HG02678 (cell line): ENCODE results near the gene GAGE10.
"Not testable (repeated sequence)": the region's sequence is repeated elsewhere in the genome, so short reads cannot be mapped to it uniquely, and the experiment has no call there.

Experiments used
- ATAC-seq: cut with Tn5 transposase; IDR thresholded peaks from one replicate; pipeline ENCODE4 v1.9.1; 2021; ENCODE audit warnings: mild to moderate bottlenecking, moderate library complexity; ENCODE audit not compliant: unreplicated experiment

GAGE10 gene

DNA sequence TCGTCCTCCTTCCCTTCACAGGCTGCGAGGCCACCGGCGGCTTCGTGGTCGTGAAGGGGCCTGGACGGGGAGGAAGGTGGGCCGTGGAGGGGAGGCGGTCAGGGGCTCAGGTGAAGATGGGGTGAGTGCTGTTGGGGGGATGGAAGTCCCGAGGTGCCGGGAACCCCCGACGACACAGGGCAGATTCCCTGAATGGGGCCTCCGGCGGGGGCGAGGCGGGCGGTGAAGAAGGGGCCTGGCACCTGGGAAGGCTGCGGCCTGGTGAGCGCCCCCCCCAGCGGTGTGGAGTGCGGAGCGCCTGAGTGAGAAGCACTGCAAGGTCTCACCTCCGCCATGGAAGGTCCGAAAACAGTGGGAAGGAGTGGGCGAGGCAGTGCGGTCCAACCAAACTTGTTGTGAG is 18.8 kb downstream of the GAGE10 start:
- ATAC-seq = not testable (repeated sequence)

DNA sequence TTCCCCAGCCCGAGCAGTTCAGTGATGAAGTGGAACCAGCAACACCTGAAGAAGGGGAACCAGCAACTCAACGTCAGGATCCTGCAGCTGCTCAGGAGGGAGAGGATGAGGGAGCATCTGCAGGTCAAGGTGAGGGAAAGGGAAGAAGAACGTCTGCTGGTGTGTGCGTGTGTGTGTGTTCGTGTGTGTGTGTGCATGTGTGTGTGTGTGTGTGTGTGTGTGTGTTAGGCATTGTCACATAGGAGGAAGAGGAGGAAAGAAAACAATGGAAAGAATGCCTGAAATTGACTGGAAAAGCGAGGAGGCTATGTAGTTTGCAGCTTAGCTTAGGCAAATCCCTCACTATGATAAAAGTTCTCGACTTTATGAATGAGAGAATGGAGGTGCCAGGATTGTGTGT is 20.3 kb downstream of the GAGE10 start:
- not testable (repeated sequence) for ATAC-seq

DNA sequence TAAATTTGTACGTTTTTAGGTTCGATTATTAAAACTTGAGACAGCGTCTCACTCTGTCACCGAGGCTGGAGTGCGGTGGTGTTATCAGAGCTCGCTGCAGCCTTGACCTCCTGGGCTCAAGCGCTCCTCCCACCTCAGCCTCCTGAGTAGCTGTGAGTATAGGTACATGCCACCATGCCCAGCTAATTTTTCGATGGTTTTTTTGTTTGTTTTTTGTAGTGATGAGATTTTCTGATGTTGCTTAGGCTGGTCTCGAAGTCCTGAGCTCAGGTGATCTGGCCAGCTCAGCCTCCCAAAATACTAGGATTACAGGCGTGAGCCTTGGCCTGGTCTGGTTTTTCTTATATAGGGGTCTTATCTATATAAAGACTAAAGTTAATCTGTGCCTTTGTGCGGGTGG is 27.0 kb downstream of the GAGE10 start:
- not testable (repeated sequence) for ATAC-seq

DNA sequence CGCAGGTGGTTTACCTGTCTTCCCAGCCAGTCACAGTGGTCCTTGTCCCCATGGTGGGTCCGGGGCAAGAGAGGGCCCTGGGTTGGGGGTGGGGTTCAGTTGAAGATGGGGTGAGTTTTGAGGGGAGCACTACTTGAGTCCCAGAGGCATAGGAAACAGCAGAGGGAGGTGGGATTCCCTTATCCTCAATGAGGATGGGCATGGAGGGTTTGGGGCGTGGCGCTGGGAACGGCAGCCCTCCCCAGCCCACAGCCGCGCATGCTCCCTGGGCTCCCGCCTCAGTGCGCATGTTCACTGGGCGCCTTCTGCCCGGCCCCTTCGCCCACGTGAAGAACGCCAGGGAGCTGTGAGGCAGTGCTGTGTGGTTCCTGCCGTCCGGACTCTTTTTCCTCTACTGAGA is 27.8 kb downstream of the GAGE10 start, which contains the start of gene GAGE13:
Gene GAGE13, plus strand, starts transcription at position 301 of the 400 bp plus-strand sequence. CDS start 1,156 bp downstream, outside the sequence.
- not testable (repeated sequence) for ATAC-seq

DNA sequence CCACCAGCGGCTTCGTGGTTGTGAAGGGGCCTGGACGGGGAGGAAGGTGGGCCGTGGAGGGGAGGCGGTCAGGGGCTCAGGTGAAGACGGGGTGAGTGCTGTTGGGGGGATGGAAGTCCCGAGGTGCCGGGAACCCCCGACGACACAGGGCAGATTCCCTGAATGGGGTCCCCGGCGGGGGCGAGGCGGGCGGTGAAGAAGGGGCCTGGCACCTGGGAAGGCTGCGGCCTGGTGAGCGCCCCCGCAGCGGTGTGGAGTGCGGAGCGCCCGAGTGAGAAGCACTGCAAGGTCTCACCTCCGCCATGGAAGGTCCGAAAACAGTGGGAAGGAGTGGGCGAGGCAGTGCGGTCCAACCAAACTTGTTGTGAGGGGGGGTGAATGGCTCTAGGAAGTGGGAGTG is 28.4 kb downstream of the GAGE10 start:
- ATAC-seq = not testable (repeated sequence)

DNA sequence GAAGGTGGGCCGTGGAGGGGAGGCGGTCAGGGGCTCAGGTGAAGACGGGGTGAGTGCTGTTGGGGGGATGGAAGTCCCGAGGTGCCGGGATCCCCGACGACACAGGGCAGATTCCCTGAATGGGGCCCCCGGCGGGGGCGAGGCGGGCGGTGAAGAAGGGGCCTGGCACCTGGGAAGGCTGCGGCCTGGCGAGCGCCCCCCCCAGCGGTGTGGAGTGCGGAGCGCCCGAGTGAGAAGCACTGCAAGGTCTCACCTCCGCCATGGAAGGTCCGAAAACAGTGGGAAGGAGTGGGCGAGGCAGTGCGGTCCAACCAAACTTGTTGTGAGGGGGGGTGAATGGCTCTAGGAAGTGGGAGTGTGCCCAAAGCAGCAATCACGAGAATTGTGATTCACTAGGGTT is 38.0 kb downstream of the GAGE10 start:
- ATAC-seq = not testable (repeated sequence)

DNA sequence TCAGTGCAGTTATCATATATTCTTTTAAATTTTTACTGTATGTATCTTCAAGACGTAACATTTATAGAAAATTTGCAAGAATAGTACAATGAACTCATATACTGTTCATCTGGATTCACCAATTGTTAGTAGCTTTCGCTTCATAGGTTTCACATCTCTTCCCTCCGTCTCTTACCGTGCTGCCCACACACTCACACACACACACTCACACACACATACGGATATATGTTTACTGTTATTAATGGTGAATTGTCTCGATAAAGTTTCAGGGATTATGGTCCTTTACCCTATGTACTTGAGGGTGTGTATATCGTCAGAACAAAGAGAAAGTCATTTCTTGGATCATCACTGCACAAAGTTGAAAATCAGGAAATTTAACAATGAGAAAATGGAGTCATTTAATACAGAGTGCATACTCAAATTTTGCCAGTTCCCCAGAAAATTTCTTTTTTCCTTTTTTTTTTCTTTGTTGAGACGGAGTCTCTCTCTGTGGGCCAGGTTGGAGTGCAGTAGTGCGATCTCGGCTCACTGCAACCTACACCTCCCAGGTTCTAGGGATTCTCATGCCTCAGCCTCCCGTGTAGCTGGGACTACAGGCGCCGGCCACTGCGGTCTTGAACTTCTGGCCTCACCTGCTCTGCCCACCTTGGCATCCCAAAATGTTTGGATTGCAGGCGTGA is 41.2 kb downstream of the GAGE10 start:
- ATAC-seq = not testable (repeated sequence)

DNA sequence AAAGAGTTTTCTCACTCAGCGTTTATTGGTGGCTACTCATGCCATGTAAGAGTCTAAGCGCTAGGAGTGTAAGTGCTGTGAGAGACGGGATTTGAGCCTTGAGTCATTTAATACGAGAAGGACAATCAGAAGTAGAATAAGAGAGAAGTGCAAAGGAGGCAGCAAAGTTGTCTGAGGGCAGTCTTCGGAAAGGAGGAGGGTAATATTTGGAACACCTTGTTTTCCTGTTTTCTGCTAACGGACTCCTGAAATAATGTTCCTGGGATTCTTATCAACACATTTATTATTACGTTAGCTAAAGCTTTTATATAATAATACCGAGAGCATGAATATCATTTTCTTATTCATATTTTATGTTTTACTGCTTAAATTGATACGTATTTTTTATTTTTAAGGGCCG is 42.0 kb downstream of the GAGE10 start:
- ATAC-seq = not testable (repeated sequence)

DNA sequence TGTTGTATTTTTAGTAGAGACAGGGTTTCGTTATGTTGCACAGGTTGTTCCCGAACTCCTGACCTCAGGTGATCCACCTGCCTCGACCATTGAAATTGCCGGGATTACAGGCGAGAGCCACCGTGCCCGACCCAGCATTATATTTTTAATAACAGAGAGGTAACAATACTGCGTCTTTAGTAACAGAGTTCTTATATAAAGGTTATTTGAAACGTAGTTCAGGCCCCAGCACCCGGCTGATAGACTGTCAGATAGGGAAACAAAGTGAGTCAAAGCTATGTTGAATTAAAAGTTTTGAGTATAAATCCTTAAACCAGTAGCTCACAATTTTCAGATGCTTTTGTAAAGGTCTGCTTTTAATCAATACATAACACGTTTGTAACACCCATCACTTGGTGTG is 42.7 kb downstream of the GAGE10 start:
- ATAC-seq = not testable (repeated sequence)
